Liver (tissue), 9 donors: ENCODE results near the gene ZSCAN18. TPM values are rescaled to one million over a fixed set of nuclear protein-coding genes. Genes with fewer than 3 reads are reported as not detected.

ENCODE experiments used
- DNase-seq: peaks from one replicate; pipeline ENCODE4 v3.0.0-alpha.2; 2017; ENCODE audit warnings: low spot score
- H3K27ac ChIP-seq, 2 donors: one replicate each; pipeline ENCODE4 v1.7.0; 2013; ENCODE audit warnings: inconsistent platforms in 2 of 2, low read length in 2 of 2, control low read depth in 1 of 2, low read depth in 1 of 2, mild to moderate bottlenecking in 1 of 2
- H3K27me3 ChIP-seq, 4 donors: one replicate each; pipeline versions ENCODE4 v1.6.1 to v1.7.0; 2013; ENCODE audit warnings: low read length in 3 of 4, inconsistent platforms in 1 of 4, mild to moderate bottlenecking in 1 of 4, moderate library complexity in 1 of 4; ENCODE audit not compliant: control insufficient read depth in 4 of 4, insufficient read depth in 4 of 4
- H3K36me3 ChIP-seq, 4 donors: one replicate each; pipeline versions ENCODE4 v1.6.1 to v1.7.0; 2013; ENCODE audit warnings: low read length in 3 of 4, mild to moderate bottlenecking in 3 of 4, low read depth in 1 of 4, moderate library complexity in 1 of 4; ENCODE audit not compliant: control insufficient read depth in 4 of 4, insufficient read depth in 3 of 4
- H3K4me1 ChIP-seq, 4 donors: one replicate each; pipeline versions ENCODE4 v1.6.1 to v1.7.0; 2013; ENCODE audit warnings: low read length in 3 of 4, mild to moderate bottlenecking in 3 of 4, moderate library complexity in 1 of 4; ENCODE audit not compliant: control insufficient read depth in 4 of 4, insufficient read depth in 4 of 4
- H3K4me3 ChIP-seq, 3 donors: one replicate each; pipeline versions ENCODE4 v1.6.1 to v1.7.0; 2013; ENCODE audit warnings: low read length in 3 of 3, control low read depth in 1 of 3, low read depth in 1 of 3, mild to moderate bottlenecking in 1 of 3
- H3K9ac ChIP-seq, 2 donors: one replicate each; pipeline ENCODE4 v1.7.0; 2013; ENCODE audit warnings: low read length in 2 of 2, mild to moderate bottlenecking in 2 of 2, moderate library complexity in 2 of 2, control low read depth in 1 of 2, low read depth in 1 of 2
- H3K9me3 ChIP-seq, 4 donors: one replicate each; pipeline versions ENCODE4 v1.6.1 to v1.7.0; 2013; ENCODE audit warnings: low read length in 3 of 4; ENCODE audit not compliant: control insufficient read depth in 4 of 4
- ATF3 ChIP-seq: IDR thresholded peaks from 2 replicates; pipeline ENCODE4 v1.6.1; 2016; ENCODE audit warnings: antibody characterized with exemption
- CTCF ChIP-seq: fragments of 150-350 bp; IDR thresholded peaks from 2 replicates; pipeline ENCODE4 v1.5.1; 2017; ENCODE audit warnings: improper control_type of control experiment, low read depth, low read length; ENCODE audit not compliant: missing input control
- EGR1 ChIP-seq, 2 donors: IDR thresholded peaks; 2 replicates each; pipeline ENCODE4 v1.6.1; 2016 to 2018; ENCODE audit warnings: antibody characterized with exemption in 2 of 2, low read depth in 2 of 2
- FOXA1 ChIP-seq: IDR thresholded peaks from 2 replicates; pipeline ENCODE4 v1.6.1; 2016; ENCODE audit warnings: antibody characterized with exemption
- GABPA ChIP-seq, 2 donors: IDR thresholded peaks in 1 of 2; conservative IDR thresholded peaks in 1 of 2; 2 replicates each; pipeline ENCODE4 v1.6.1; 2016; ENCODE audit warnings: antibody characterized with exemption in 2 of 2, mild to moderate bottlenecking in 1 of 2, moderate library complexity in 1 of 2
- HNF4A ChIP-seq, 2 donors: conservative IDR thresholded peaks; 2 replicates each; pipeline ENCODE4 v1.6.1; 2016; ENCODE audit warnings: antibody characterized with exemption in 2 of 2, mild to moderate bottlenecking in 2 of 2
- HNF4G ChIP-seq: IDR thresholded peaks from 2 replicates; pipeline ENCODE4 v1.6.1; 2016; ENCODE audit warnings: antibody characterized with exemption
- RAD21 ChIP-seq, 2 donors: IDR thresholded peaks; 2 replicates each; pipeline ENCODE4 v1.6.1; 2016; ENCODE audit warnings: antibody characterized with exemption in 2 of 2, mild to moderate bottlenecking in 2 of 2
- REST ChIP-seq: IDR thresholded peaks from 2 replicates; pipeline ENCODE4 v1.6.1; 2016; ENCODE audit warnings: antibody characterized with exemption, mild to moderate bottlenecking
- RXRA ChIP-seq, 2 donors: IDR thresholded peaks; 2 replicates each; pipeline ENCODE4 v1.6.1; 2017 to 2018; ENCODE audit warnings: antibody characterized with exemption in 2 of 2, mild to moderate bottlenecking in 1 of 2
- SP1 ChIP-seq: IDR thresholded peaks from 2 replicates; pipeline ENCODE4 v1.6.1; 2018; ENCODE audit warnings: antibody characterized with exemption, mild to moderate bottlenecking
- TAF1 ChIP-seq: conservative IDR thresholded peaks from 2 replicates; pipeline ENCODE4 v1.6.1; 2016; ENCODE audit warnings: antibody characterized with exemption, mild to moderate bottlenecking
- YY1 ChIP-seq: IDR thresholded peaks from 2 replicates; pipeline ENCODE4 v1.6.1; 2016; ENCODE audit warnings: antibody characterized with exemption, mild to moderate bottlenecking
- ZBTB33 ChIP-seq: IDR thresholded peaks from 2 replicates; pipeline ENCODE4 v1.6.1; 2016; ENCODE audit warnings: antibody characterized with exemption
- WGBS: extraction: QIAGEN DNeasy Blood & Tissue Kit; methylation state at CpG from one replicate; pipeline ENCODE4 v1.1.7; 2013; 5-methylcytosine and 5-hydroxymethylcytosine counted together
- polyA plus RNA-seq, 2 donors: library from polyadenylated mRNA; stranded (reverse) in 1 of 2; unstranded in 1 of 2; fragments of 200-250 nt in 1 of 2; fragments of >200 nt in 1 of 2; fragmentation: Nextera tagmentation in 1 of 2; extraction: Ambion mirVana in 1 of 2; gene quantifications; one replicate each; pipeline versions ENCODE4 v1.2.1 to v1.2.3, GENCODE V29; 2013 to 2015
- total RNA-seq, 2 donors: library from RNA; depleted of rRNA; stranded (reverse); fragments of >200 nt; gene quantifications; one replicate each; pipeline ENCODE4 v1.2.3, GENCODE V29; 2014
- donor health status: healthy.
- donor health status: healthy.
- donor health status: healthy.
- donor health status: healthy.
- donor health status: healthy.

ZSCAN18 gene
- total and polyA plus RNA-seq, 4 donors = 2.1 to 21.7 (median 11.7) TPM

- peak overlapping the region; percentile 16 to 39 (median 18) for H3K4me3 ChIP-seq
- peak overlapping the region in 1 of 2 donors; percentile 9 for H3K9ac ChIP-seq
- peaks cover 20 to 62% (median 36%) of the 10 kb centered on the region in 4 donors for H3K9me3 ChIP-seq
- no peaks in the 10 kb centered on the region for H3K36me3 ChIP-seq
- DNase-seq = no peak
- no peaks in the 10 kb centered on the region for H3K4me1 ChIP-seq
- WGBS = 43% methylated on average over 37 of the region's 37 CpGs
- no peak for TF ChIP-seq HNF4A (conservative IDR thresholded peaks at IDR 0.05)
- TF ChIP-seq EGR1 (IDR thresholded peaks at IDR 0.05; ENCODE audit: low read depth in 2 of 2) = no peak
- no peak for TF ChIP-seq ATF3
- TF ChIP-seq GABPA (IDR thresholded peaks at IDR 0.05 in 1 of 2, conservative IDR thresholded peaks at IDR 0.05 in 1 of 2) = no peak
- TF ChIP-seq CTCF = no peak
- no peak for TF ChIP-seq HNF4G
- TF ChIP-seq REST = no peak
- TF ChIP-seq ZBTB33 = no peak
- TF ChIP-seq FOXA1 = no peak
- H3K27me3 ChIP-seq = no peaks in the 10 kb centered on the region
- peak overlapping the region in 1 of 2 donors; percentile 54 for H3K27ac ChIP-seq
Measured at GRCh38 chr19:58054901-58055874, 42.8 kb downstream of the ZSCAN18 start.

- H3K4me1 ChIP-seq = no peaks in the 10 kb centered on the region
- DNase-seq = no peak
- H3K4me3 ChIP-seq = peak overlapping the region in 1 of 3 donors; percentile 42
- 91% methylated on average over 30 of the region's 30 CpGs for WGBS
- peaks cover 25 to 60% (median 39%) of the 10 kb centered on the region in 4 donors for H3K9me3 ChIP-seq
- H3K27me3 ChIP-seq = no peaks in the 10 kb centered on the region
- no peaks in the 10 kb centered on the region for H3K36me3 ChIP-seq
- H3K9ac ChIP-seq = no peak overlapping the region
- H3K27ac ChIP-seq = no peak overlapping the region
- no peak for TF ChIP-seq CTCF
- no peak for TF ChIP-seq REST
- TF ChIP-seq RAD21 (IDR thresholded peaks at IDR 0.05) = no peak
- TF ChIP-seq HNF4A (conservative IDR thresholded peaks at IDR 0.05) = no peak
- TF ChIP-seq TAF1 = no peak
- no peak for TF ChIP-seq EGR1 (IDR thresholded peaks at IDR 0.05; ENCODE audit: low read depth in 2 of 2)
- no peak for TF ChIP-seq YY1
- no peak for TF ChIP-seq HNF4G
- no peak for TF ChIP-seq RXRA (IDR thresholded peaks at IDR 0.05)
- TF ChIP-seq SP1 = no peak
- no peak for TF ChIP-seq FOXA1
Measured at GRCh38 chr19:58053480-58054156, 44.4 kb downstream of the ZSCAN18 start.
